Neuronal stem cell (in vitro differentiated cells): ENCODE measurements around the gene CD8B2.
"Not testable (repeated sequence)": the region's sequence is repeated elsewhere in the genome, so short reads cannot be mapped to it uniquely, and the experiment has no call there.

Experiments
- DNase-seq: peaks from one replicate; pipeline ENCODE4 v3.0.0-alpha.2; 2013; ENCODE audit warnings: low spot score
- H2AFZ ChIP-seq: one replicate; pipeline ENCODE4 v1.6.1; 2013; ENCODE audit warnings: mild to moderate bottlenecking, low read length, inconsistent platforms
- H2AK5ac ChIP-seq: 2 replicates; pipeline ENCODE4 v1.6.1; 2013; ENCODE audit warnings: low read depth, mild to moderate bottlenecking, inconsistent platforms, low read length, moderate library complexity, mixed read lengths
- H2BK120ac ChIP-seq: 2 replicates; pipeline ENCODE4 v1.6.1; 2013; ENCODE audit warnings: low read depth, mild to moderate bottlenecking, inconsistent platforms, low read length, moderate library complexity, mixed read lengths
- H2BK12ac ChIP-seq: one replicate; pipeline ENCODE4 v1.6.1; 2013; ENCODE audit warnings: low read length, inconsistent platforms
- H2BK15ac ChIP-seq: 2 replicates; pipeline ENCODE4 v1.6.1; 2013; ENCODE audit warnings: mild to moderate bottlenecking, low read length, inconsistent platforms, mixed read lengths
- H2BK5ac ChIP-seq: one replicate; pipeline ENCODE4 v1.6.1; 2013; ENCODE audit warnings: inconsistent platforms, mild to moderate bottlenecking, low read length, moderate library complexity
- H3K14ac ChIP-seq: one replicate; pipeline ENCODE4 v1.6.1; 2013; ENCODE audit warnings: low read length, inconsistent platforms
- H3K18ac ChIP-seq: 2 replicates; pipeline ENCODE4 v1.6.1; 2013; ENCODE audit warnings: low read length, inconsistent platforms
- H3K23ac ChIP-seq: 2 replicates; pipeline ENCODE4 v1.6.1; 2013; ENCODE audit warnings: low read depth, mild to moderate bottlenecking, mixed read lengths, low read length, inconsistent platforms; ENCODE audit not compliant: poor library complexity
- H3K27ac ChIP-seq: replicated peaks from 3 replicates; pipeline ENCODE4 v1.5.1; 2013; ENCODE audit warnings: low read length, inconsistent platforms
- H3K27me3 ChIP-seq, 3 experiments: 2 replicates each; pipeline ENCODE4 v1.6.1; 2013; ENCODE audit warnings: low read length in 3 of 3, mild to moderate bottlenecking in 2 of 3, inconsistent platforms in 1 of 3, low read depth in 1 of 3, mixed read lengths in 1 of 3, moderate library complexity in 1 of 3; ENCODE audit not compliant: control insufficient read depth in 3 of 3, insufficient read depth in 3 of 3
- H3K36me3 ChIP-seq, 2 donors: replicated peaks in 1 of 2; 2 replicates each; pipeline ENCODE4 v1.6.1; 2013; ENCODE audit warnings: low read length in 2 of 2; ENCODE audit not compliant: control insufficient read depth in 2 of 2, insufficient read depth in 2 of 2
- H3K4ac ChIP-seq: 2 replicates; pipeline ENCODE4 v1.6.1; 2013; ENCODE audit warnings: inconsistent platforms, mild to moderate bottlenecking, low read length, moderate library complexity
- H3K4me1 ChIP-seq, 2 donors: 1 replicate in 1 of 2; 2 replicates in 1 of 2; pipeline ENCODE4 v1.6.1; 2013; ENCODE audit warnings: low read length in 2 of 2, low read depth in 1 of 2; ENCODE audit not compliant: control insufficient read depth in 2 of 2, insufficient read depth in 1 of 2
- H3K4me2 ChIP-seq: one replicate; pipeline ENCODE4 v1.6.1; 2013; ENCODE audit warnings: mild to moderate bottlenecking, low read length, inconsistent platforms; ENCODE audit not compliant: insufficient read depth, poor library complexity, severe bottlenecking
- H3K4me3 ChIP-seq, 2 donors: 2 replicates each; pipeline ENCODE4 v1.5.1; 2013; ENCODE audit warnings: low read length in 2 of 2, mild to moderate bottlenecking in 2 of 2, inconsistent platforms in 1 of 2, moderate library complexity in 1 of 2
- H3K79me1 ChIP-seq: one replicate; pipeline ENCODE4 v1.6.1; 2013; ENCODE audit warnings: low read depth, mild to moderate bottlenecking, inconsistent platforms, low read length, moderate library complexity
- H3K9ac ChIP-seq: one replicate; pipeline ENCODE4 v1.6.1; 2013; ENCODE audit warnings: mild to moderate bottlenecking, low read depth, low read length, inconsistent platforms; ENCODE audit not compliant: poor library complexity
- H3K9me3 ChIP-seq, 2 donors: replicated peaks in 1 of 2; 2 replicates each; pipeline versions ENCODE3 to v1.6.1; 2013; ENCODE audit warnings: low read length in 2 of 2, mild to moderate bottlenecking in 2 of 2, inconsistent platforms in 1 of 2, low read depth in 1 of 2, mixed read lengths in 1 of 2, moderate library complexity in 1 of 2; ENCODE audit not compliant: control insufficient read depth in 2 of 2, insufficient read depth in 1 of 2
- H4K8ac ChIP-seq: one replicate; pipeline ENCODE4 v1.6.1; 2013; ENCODE audit warnings: low read depth, mild to moderate bottlenecking, inconsistent platforms, low read length, moderate library complexity
- H4K91ac ChIP-seq: one replicate; pipeline ENCODE4 v1.6.1; 2013; ENCODE audit warnings: low read length, low read depth, mild to moderate bottlenecking, inconsistent platforms; ENCODE audit not compliant: poor library complexity
- WGBS, 2 donors: extraction: QIAGEN DNeasy Blood & Tissue Kit; methylation state at CpG; one replicate each; pipeline ENCODE4 v1.1.7; 2013; ENCODE audit warnings: missing lambda C conversion rate in 2 of 2, mixed read lengths in 1 of 2; ENCODE audit not compliant: insufficient read length in 2 of 2, insufficient replicate concordance in 1 of 2; ENCODE audit errors: extremely low coverage in 2 of 2; 5-methylcytosine and 5-hydroxymethylcytosine counted together

CD8B2 gene

DNA sequence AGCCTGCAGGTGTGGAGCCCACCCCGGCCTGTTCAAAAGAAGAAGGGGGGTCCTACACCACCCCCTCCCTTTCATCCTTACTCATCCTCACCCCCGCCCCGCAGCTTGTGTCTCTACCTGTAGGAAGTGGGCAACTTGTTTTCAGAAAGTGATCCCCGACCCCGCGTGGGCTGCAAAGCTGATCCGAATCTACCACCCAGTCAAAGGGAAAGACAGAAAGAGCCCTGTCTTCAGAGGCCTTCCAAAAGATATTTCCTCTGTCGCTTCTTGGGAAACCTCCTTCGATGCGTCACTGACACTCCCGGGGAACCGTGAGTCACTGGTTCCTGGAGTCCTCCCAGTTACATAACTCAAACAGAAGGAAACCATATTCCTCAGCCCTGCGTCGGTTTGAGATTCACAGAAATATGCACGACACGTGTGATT is 24.3 kb downstream of the CD8B2 start:
- H3K23ac ChIP-seq, DNase-seq, H3K4ac ChIP-seq, H3K18ac ChIP-seq, H3K9me3 ChIP-seq, H2BK120ac ChIP-seq, H3K27me3 ChIP-seq, H3K9ac ChIP-seq, H2AK5ac ChIP-seq, H3K36me3 ChIP-seq, H3K79me1 ChIP-seq, H4K91ac ChIP-seq, H2BK15ac ChIP-seq, H2BK12ac ChIP-seq, H3K4me3 ChIP-seq, H3K4me2 ChIP-seq, H4K8ac ChIP-seq, H2BK5ac ChIP-seq, H3K14ac ChIP-seq, H2AFZ ChIP-seq, H3K27ac ChIP-seq, H3K4me1 ChIP-seq: not testable (repeated sequence)
- WGBS, 2 donors = no CpG with 5 or more reads among the region's 16 CpGs

DNA sequence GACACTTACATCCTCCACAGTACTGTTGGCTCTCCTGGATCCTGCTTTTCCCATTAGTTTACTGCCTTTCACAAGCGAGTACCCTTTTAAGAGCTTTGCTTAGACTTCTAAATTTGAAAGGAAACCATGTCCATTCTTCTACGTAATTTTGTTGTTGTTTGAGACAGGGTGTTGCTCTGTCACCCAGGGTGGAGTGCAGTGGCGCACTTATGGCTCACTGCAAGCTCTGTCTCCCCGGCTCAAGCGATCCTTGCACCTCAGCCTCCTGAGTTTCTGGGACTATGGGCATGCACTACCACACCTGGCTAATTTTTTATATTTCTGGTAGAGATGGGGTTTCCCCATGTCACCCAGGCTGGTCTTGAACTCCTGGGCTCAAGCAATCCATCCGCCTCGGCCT is 24.8 kb downstream of the CD8B2 start:
- WGBS, 2 donors = no CpG with 5 or more reads among the region's 7 CpGs
- H2AK5ac ChIP-seq, H3K18ac ChIP-seq, H2BK5ac ChIP-seq, H3K23ac ChIP-seq, H4K91ac ChIP-seq, H3K4me3 ChIP-seq, DNase-seq, H2BK12ac ChIP-seq, H3K9ac ChIP-seq, H3K4me2 ChIP-seq, H3K27me3 ChIP-seq, H3K36me3 ChIP-seq, H3K79me1 ChIP-seq, H3K4ac ChIP-seq, H2BK120ac ChIP-seq, H2BK15ac ChIP-seq, H3K27ac ChIP-seq, H3K9me3 ChIP-seq, H3K14ac ChIP-seq, H2AFZ ChIP-seq, H3K4me1 ChIP-seq, H4K8ac ChIP-seq: not testable (repeated sequence)

DNA sequence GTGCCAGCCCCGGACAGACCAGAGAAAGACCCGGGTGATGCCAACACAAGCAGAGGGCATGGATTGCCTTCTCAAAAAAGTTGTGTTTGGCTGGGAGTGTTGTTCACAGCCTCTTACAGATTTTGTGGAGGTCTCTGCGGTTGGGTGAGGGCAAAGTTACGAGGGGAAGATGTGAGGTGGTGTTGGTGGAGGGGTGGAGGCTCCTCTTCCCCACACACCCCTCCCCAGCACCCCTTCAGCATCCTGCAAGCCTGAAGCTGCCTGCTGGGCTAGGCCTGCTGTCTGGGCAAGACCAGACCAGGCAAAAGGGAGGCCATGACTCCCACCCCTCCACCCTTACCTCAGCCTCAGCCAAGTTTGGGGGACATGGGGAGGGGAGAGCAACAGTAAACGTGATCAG is 26.2 kb downstream of the CD8B2 start:
- not testable (repeated sequence) for H2BK12ac ChIP-seq, H2AK5ac ChIP-seq, H2AFZ ChIP-seq, H3K36me3 ChIP-seq, H3K4me3 ChIP-seq, H3K27me3 ChIP-seq, H3K27ac ChIP-seq, H3K18ac ChIP-seq, H3K9me3 ChIP-seq, H3K79me1 ChIP-seq, H3K4me2 ChIP-seq, H2BK5ac ChIP-seq, H2BK15ac ChIP-seq, H4K8ac ChIP-seq, H3K4me1 ChIP-seq, H3K23ac ChIP-seq, DNase-seq, H2BK120ac ChIP-seq, H4K91ac ChIP-seq, H3K9ac ChIP-seq, H3K4ac ChIP-seq
- H3K14ac ChIP-seq = peak overlapping the region; percentile 63
- no CpG with 5 or more reads among the region's 5 CpGs for WGBS, 2 donors

DNA sequence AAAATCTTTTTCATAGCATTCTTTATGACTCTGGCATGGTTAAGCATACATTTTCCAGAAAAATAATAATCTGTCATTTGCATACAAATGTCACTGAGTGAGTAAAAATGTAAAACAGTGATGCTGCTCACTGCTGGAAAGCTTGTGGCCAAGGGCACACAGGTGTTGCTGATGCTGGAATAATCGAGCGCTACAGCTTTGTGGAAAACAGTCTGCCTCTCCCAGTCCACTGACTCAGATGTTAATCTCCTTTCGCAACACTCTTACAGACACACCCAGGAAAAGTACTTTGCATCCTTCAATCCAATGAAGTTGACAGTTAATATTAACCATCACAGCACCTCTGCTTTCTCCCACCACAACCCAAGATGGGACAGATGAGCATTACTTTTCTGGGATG is 27.7 kb downstream of the CD8B2 start:
- H2BK12ac ChIP-seq, H3K27ac ChIP-seq, H3K4me3 ChIP-seq, H3K9ac ChIP-seq, H3K79me1 ChIP-seq, DNase-seq, H4K8ac ChIP-seq, H3K4ac ChIP-seq, H2BK120ac ChIP-seq, H2AK5ac ChIP-seq, H3K14ac ChIP-seq, H3K27me3 ChIP-seq, H3K36me3 ChIP-seq, H3K4me2 ChIP-seq, H4K91ac ChIP-seq, H3K18ac ChIP-seq, H2BK5ac ChIP-seq, H3K23ac ChIP-seq, H3K4me1 ChIP-seq, H2AFZ ChIP-seq, H2BK15ac ChIP-seq, H3K9me3 ChIP-seq: not testable (repeated sequence)
- no CpG with 5 or more reads among the region's 3 CpGs for WGBS, 2 donors
